GM21576 (cell line): ENCODE data around the gene CREB5.

ENCODE experiments used
- ATAC-seq: cut with Tn5 transposase; IDR thresholded peaks from one replicate; pipeline ENCODE4 v1.9.1; 2021; ENCODE audit warnings: mild to moderate bottlenecking, moderate library complexity; ENCODE audit not compliant: unreplicated experiment

The CREB5 gene

GRCh38 chr7:28865601-28866144 is 453.4 kb downstream of the CREB5 start:
- ATAC-seq, result no peak

DNA sequence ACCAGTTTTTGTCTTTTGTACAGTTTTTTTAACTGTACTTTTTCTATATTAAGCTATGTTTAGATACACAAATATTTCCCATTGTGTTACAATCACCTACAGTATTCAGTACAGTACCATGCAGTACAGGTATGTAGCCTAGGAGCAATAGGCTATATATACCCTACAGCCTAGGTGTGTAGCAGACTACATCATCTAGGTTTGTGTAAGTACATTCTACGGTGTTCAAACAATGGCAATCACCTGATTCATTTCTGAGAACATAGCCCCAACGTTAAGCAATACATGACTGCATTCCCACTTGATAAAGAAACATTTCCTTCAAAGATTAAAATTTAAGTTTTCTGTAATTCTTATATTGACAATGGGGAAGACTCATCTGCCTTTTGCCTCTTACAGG is 456.4 kb downstream of the CREB5 start:
- no peak for ATAC-seq

DNA sequence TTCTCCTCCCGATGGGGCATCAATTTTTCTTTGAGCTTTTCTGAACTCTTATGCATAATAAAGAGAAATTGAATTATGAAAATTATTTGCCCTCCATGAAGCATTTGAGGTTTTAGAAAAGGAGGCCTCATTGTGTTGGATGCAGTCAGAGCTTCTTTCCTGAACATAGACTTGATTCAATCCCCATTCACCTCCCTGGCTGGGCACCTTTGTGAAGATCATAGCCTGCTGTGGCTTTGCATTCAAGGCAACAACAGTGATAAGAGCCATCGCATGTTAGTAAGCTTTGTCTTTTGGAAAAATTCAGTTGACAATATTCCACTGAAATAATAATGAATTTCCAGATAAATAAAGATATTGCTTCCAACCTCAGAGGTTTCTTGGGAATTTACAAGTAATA is 458.8 kb downstream of the CREB5 start:
- ATAC-seq, result no peak

- no peak for ATAC-seq
These were observed 459.3 kb downstream of the CREB5 start for GRCh38 chr7:28871631-28872030.

GRCh38 chr7:28872226-28872625 is 459.9 kb downstream of the CREB5 start:
- no peak for ATAC-seq

- no peak for ATAC-seq
These were observed 461.0 kb downstream of the CREB5 start for GRCh38 chr7:28873365-28873764.

- no peak for ATAC-seq
These were observed 461.7 kb downstream of the CREB5 start for GRCh38 chr7:28874001-28874400.
